ENCODE results near the gene TMEM33. TPM values are rescaled to one million over a fixed set of nuclear protein-coding genes. Genes with fewer than 3 reads are reported as not detected.

TMEM33 gene
- total and polyA plus RNA-seq, 2 of the 8 experiments (the other 6 are each of a cell fraction or from before 2014, with no cell fraction given): 72.5 to 94.4 TPM

- no peak for TF ChIP-seq KDM4A (IDR thresholded peaks at IDR 0.05; ENCODE audit: low read depth, low read length, severe bottlenecking)
- TF ChIP-seq ATF3 (IDR thresholded peaks at IDR 0.05; ENCODE audit: insufficient read depth, low read depth, low read length): no peak
- TF ChIP-seq JUND (IDR thresholded peaks at IDR 0.05; ENCODE audit: low read length): no peak
- TF ChIP-seq BCL11A (IDR thresholded peaks at IDR 0.05; ENCODE audit: low read depth in 2 of 2, low read length in 2 of 2): no peak
- no peak for TF ChIP-seq EZH2 (IDR thresholded peaks at IDR 0.05; ENCODE audit: low read depth, low read length, severe bottlenecking)
- no peak for TF ChIP-seq RBBP5 (IDR thresholded peaks at IDR 0.05; ENCODE audit: borderline replicate concordance, low read depth, low read length)
Measured at GRCh38 chr4:41927796-41928499, 7.3 kb upstream of the TMEM33 start (continued).

Data from H1 (cell line).